OCI-LY7 (cell line): ENCODE data around the gene CHST11. TPM values are rescaled to one million over a fixed set of nuclear protein-coding genes. Genes with fewer than 3 reads are reported as not detected.

Source experiments
- BruUV-seq: library from RNA; stranded (reverse); fragments of 400-500 nt; replicated peaks from 2 replicates; lab custom pipeline; 2021; lab: Mats Ljungman, UMichigan
- CTCF ChIA-PET: fragments of 300-600 bp; sonication (Branson Sonifier 250); formaldehyde crosslinking; loops from one replicate; lab custom pipeline; 2022; ENCODE audit warnings: antibody characterized with exemption; ENCODE audit not compliant: unreplicated experiment; lab: Charles Lee
- POLR2A ChIA-PET: fragments of 300-600 bp; sonication (Branson Sonifier 250); formaldehyde crosslinking; loops from one replicate; lab custom pipeline; 2022; ENCODE audit warnings: antibody characterized with exemption; lab: Charles Lee
- DNase-seq: peaks from one replicate; pipeline ENCODE4 v3.0.0-alpha.2; 2015; ENCODE audit warnings: low spot score
- H2AFZ ChIP-seq: fragments of 200-600 bp; sonication (generic), shearing (Covaris generic); 2 replicates; pipeline ENCODE4 v1.6.1; 2014; ENCODE audit warnings: mild to moderate bottlenecking, antibody characterized with exemption, low read length, moderate library complexity
- H3K27ac ChIP-seq: fragments of 200-600 bp; sonication (generic); 2 replicates; pipeline ENCODE4 v1.5.1; 2014; ENCODE audit warnings: mixed run types, low read depth, mild to moderate bottlenecking, moderate library complexity, low read length, inconsistent platforms; ENCODE audit not compliant: poor library complexity, severe bottlenecking
- H3K36me3 ChIP-seq: fragments of 200-600 bp; sonication (generic); 2 replicates; pipeline ENCODE4 v1.6.1; 2014; ENCODE audit warnings: mild to moderate bottlenecking, antibody characterized with exemption, low read length, moderate library complexity, mixed read lengths; ENCODE audit not compliant: insufficient read depth
- H3K4me1 ChIP-seq: fragments of 200-600 bp; sonication (generic); 2 replicates; pipeline ENCODE4 v1.5.1; 2014; ENCODE audit warnings: mild to moderate bottlenecking, low read length; ENCODE audit not compliant: insufficient read depth, poor library complexity, severe bottlenecking
- H3K4me2 ChIP-seq: fragments of 200-600 bp; sonication (generic); 2 replicates; pipeline ENCODE4 v1.6.1; 2014; ENCODE audit warnings: mild to moderate bottlenecking, low read length
- H3K4me3 ChIP-seq: fragments of 200-600 bp; sonication (generic); 2 replicates; pipeline ENCODE4 v1.5.1; 2014; ENCODE audit warnings: mild to moderate bottlenecking, low read depth, low read length; ENCODE audit not compliant: poor library complexity, severe bottlenecking
- H3K79me2 ChIP-seq: fragments of 200-600 bp; sonication (generic); 2 replicates; pipeline ENCODE4 v1.6.1; 2016; ENCODE audit warnings: low read depth, mild to moderate bottlenecking, low read length, moderate library complexity, mixed read lengths; ENCODE audit not compliant: insufficient read depth
- H3K9me2 ChIP-seq: fragments of 200-600 bp; sonication (generic); 2 replicates; pipeline ENCODE4 v1.6.1; 2016; ENCODE audit warnings: mild to moderate bottlenecking, low read length, mixed read lengths; ENCODE audit not compliant: insufficient read depth
- H3K9me3 ChIP-seq: fragments of 200-600 bp; sonication (generic); 2 replicates; pipeline ENCODE4 v1.6.1; 2014; ENCODE audit warnings: mild to moderate bottlenecking, mixed run types, low read length, mixed read lengths
- H4K20me1 ChIP-seq: fragments of 200-600 bp; sonication (generic); 2 replicates; pipeline ENCODE4 v1.6.1; 2014; ENCODE audit warnings: mild to moderate bottlenecking, antibody characterized with exemption, low read length, moderate library complexity, mixed read lengths; ENCODE audit not compliant: insufficient read depth
- EZH2phosphoT487 ChIP-seq: fragments of 200-600 bp; sonication (generic); IDR thresholded peaks from 2 replicates; pipeline ENCODE4 v1.6.1; 2018; ENCODE audit warnings: low read depth, borderline replicate concordance, mild to moderate bottlenecking, mixed run types, antibody characterized with exemption, low read length, moderate library complexity, mixed read lengths
- intact Hi-C: fragments of 100-400 bp; cut with micrococcal nuclease; formaldehyde crosslinking; loops from one replicate; pipeline ENCODE4 v1.10.0; 2022; ENCODE audit not compliant: unreplicated experiment
- total RNA-seq, 2 experiments: library from RNA; depleted of rRNA in 1 of 2; stranded (reverse); fragments of >200 nt in 1 of 2; shearing (Covaris generic) in 1 of 2; gene quantifications; 2 replicates each; pipeline ENCODE4 v1.2.3, GENCODE V29; 2014 to 2022
- TF ChIP-seq, protein P1 (sequence below): fragments of 200-600 bp; sonication (generic); conservative IDR thresholded peaks from 2 replicates; pipeline ENCODE4 v1.5.1; 2014; ENCODE audit warnings: mild to moderate bottlenecking, antibody characterized with exemption, low read length, moderate library complexity, mixed read lengths

The CHST11 gene
- total RNA-seq, 2 experiments from 2014 or later, result 15.2 to 41.6 TPM

DNA sequence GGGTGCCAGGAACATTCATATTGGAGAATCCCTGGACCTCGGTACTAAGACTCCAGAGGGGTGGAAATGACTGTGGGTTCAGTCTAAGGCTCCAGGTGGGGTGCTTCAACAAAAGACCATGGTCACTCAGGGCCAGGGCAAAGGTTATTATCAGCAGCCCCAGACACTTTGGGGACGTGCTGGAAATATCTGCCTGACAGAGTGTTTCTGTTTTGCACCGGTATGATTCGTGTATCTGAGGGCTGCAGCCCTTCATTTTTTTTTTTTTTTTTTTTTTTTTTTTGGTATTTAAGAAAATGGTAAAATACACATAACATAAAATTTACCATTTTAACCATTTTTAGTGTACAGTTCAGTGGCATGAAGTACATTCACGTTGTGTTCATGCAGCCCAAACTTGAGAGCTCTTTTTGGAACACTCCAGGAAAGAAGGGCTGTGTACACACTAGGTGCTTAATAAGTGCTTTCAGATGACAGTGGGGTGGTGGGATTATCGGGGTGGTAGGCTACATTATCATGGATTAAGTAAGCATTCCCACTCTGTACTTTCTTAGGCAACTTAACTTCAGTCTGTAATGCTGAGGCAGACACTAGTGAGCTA lies 120.3 kb downstream of the CHST11 start:
- POLR2A ChIA-PET, result interaction anchor here (0.6 to 0.7 kb wide), 2 partner anchors 77 to 109 kb away, joined by 3 to 6 read pairs; no protein-coding TSS in a partner anchor
- intact Hi-C loops, result loop anchor here (10.0 kb wide), 1 partner anchor 192 kb away; no protein-coding TSS in a partner anchor
- Histone ChIP-seq H3K79me2 (peaks cover 68% of the 10 kb centered on the region), H3K27ac (no peak overlapping the region), H3K9me2 (no peaks in the 10 kb centered on the region), H2AFZ (no peak overlapping the region), H3K4me1 (peaks cover 79% of the 10 kb centered on the region), H4K20me1 (no peaks in the 10 kb centered on the region), H3K9me3 (no peaks in the 10 kb centered on the region), H3K4me3 (no peak overlapping the region), H3K4me2 (peak overlapping the region; percentile 28; the same call in 1 of the 2 replicates), H3K36me3 (no peaks in the 10 kb centered on the region)
- no TSS peak for BruUV-seq
- no peak for TF ChIP-seq EZH2phosphoT487
- TF ChIP-seq, protein P1, sequence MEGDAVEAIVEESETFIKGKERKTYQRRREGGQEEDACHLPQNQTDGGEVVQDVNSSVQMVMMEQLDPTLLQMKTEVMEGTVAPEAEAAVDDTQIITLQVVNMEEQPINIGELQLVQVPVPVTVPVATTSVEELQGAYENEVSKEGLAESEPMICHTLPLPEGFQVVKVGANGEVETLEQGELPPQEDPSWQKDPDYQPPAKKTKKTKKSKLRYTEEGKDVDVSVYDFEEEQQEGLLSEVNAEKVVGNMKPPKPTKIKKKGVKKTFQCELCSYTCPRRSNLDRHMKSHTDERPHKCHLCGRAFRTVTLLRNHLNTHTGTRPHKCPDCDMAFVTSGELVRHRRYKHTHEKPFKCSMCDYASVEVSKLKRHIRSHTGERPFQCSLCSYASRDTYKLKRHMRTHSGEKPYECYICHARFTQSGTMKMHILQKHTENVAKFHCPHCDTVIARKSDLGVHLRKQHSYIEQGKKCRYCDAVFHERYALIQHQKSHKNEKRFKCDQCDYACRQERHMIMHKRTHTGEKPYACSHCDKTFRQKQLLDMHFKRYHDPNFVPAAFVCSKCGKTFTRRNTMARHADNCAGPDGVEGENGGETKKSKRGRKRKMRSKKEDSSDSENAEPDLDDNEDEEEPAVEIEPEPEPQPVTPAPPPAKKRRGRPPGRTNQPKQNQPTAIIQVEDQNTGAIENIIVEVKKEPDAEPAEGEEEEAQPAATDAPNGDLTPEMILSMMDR, result no peak
- no peak for DNase-seq
- CTCF ChIA-PET, result no interaction called here

DNA sequence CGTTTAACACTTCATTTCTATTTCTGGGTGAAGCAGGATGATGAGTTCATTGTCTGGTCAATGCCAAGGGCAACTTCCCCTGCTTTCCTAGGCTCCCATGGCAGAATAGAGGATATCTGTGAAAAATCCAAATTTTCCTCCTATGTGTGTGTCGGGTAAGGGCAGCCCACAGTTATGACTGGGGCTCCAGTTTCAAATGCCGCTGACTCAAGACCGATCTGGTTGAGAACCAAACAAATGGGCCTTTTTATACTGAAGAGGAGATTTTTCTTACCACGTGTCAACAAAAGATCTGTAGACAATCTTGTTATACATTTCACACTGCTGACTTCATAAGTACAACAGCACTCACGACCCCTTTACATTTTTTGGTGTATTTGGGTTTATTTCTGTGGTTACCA lies 120.8 kb downstream of the CHST11 start:
- no peak for DNase-seq
- BruUV-seq, result no TSS peak
- Histone ChIP-seq H3K4me2 (peak overlapping the region; percentile 62; the same call in 1 of the 2 replicates), H3K36me3 (no peaks in the 10 kb centered on the region), H3K4me3 (no peak overlapping the region), H3K9me3 (no peaks in the 10 kb centered on the region), H4K20me1 (no peaks in the 10 kb centered on the region), H3K9me2 (no peaks in the 10 kb centered on the region), H3K79me2 (peaks cover 69% of the 10 kb centered on the region), H3K4me1 (peaks cover 81% of the 10 kb centered on the region), H2AFZ (no peak overlapping the region), H3K27ac (no peak overlapping the region)
- TF ChIP-seq, protein P1, result no peak
- no peak for TF ChIP-seq EZH2phosphoT487
- intact Hi-C loops, result loop anchor here (10.0 kb wide), 1 partner anchor 193 kb away; no protein-coding TSS in a partner anchor
- ChIA-PET POLR2A (interaction anchor here (0.6 to 0.7 kb wide), 2 partner anchors 76 to 110 kb away, joined by 3 to 6 read pairs; no protein-coding TSS in a partner anchor), CTCF (no interaction called here)

DNA sequence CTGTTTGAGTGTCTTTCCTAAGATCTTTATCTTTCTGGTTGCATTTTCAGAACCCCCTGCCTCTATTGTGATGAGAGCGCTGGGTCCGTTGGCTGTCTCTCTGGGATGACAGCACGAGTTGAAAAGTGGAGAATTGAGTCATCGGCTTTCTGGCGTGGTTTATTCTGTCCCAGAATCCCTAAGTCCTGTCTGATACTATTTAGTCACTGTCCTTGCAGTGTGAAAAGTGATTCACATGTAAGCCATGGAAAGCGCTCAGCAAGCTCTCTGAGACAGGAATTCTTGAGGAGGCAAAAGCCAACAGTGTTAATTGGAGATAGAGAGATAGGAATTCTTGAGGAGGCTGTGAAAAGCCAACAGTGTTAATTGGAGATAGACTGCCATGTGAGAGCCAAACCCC lies 121.7 kb downstream of the CHST11 start:
- Histone ChIP-seq H3K79me2 (peaks cover 69% of the 10 kb centered on the region), H3K9me2 (no peaks in the 10 kb centered on the region), H3K36me3 (no peaks in the 10 kb centered on the region), H2AFZ (peak overlapping the region; percentile 14; the same call in 1 of the 2 replicates), H3K4me3 (no peak overlapping the region), H4K20me1 (no peaks in the 10 kb centered on the region), H3K9me3 (no peaks in the 10 kb centered on the region), H3K4me1 (peaks cover 85% of the 10 kb centered on the region), H3K27ac (peak overlapping the region; percentile 100), H3K4me2 (peak overlapping the region; percentile 62)
- no peak for DNase-seq
- intact Hi-C loops, result loop anchor here (10.0 kb wide), 1 partner anchor 194 kb away; no protein-coding TSS in a partner anchor
- TF ChIP-seq, protein P1, result no peak
- CTCF ChIA-PET, result no interaction called here
- POLR2A ChIA-PET, result interaction anchor here (0.7 to 1.2 kb wide), 2 partner anchors 26 to 119 kb away, joined by 3 to 4 read pairs; no protein-coding TSS in a partner anchor
- no TSS peak for BruUV-seq
